ENCODE measurements around the gene SIGLEC10.
"Not testable (repeated sequence)": the region's sequence is repeated elsewhere in the genome, so short reads cannot be mapped to it uniquely, and the experiment has no call there.

SIGLEC10 gene

GRCh38 chr19:51440052-51440451 lies 22.6 kb upstream of the SIGLEC10 start:
- no peak for DNase-seq

DNA sequence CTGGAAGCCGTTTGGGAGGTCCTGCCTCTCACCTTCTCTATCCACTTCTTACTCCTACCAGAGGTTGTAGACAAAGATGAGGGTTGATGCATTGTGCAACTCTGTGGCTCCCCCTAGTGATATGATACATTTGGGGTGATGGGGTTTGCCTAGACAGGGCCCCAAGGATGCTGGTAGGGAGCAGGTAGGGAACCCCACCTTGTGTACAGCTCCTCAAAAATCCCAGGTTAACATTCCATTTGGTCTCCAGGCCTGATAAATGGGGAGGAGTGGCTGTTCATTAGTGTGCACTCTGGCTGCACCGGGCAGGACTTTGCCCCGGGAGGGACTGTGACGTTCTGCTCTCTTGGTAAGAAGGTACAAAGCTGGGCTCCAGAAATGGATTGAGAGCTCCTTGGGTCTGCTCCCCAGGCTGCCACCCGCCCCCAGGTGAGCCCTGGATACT lies 21.6 kb upstream of the SIGLEC10 start:
- DNase-seq, result no peak

DNA sequence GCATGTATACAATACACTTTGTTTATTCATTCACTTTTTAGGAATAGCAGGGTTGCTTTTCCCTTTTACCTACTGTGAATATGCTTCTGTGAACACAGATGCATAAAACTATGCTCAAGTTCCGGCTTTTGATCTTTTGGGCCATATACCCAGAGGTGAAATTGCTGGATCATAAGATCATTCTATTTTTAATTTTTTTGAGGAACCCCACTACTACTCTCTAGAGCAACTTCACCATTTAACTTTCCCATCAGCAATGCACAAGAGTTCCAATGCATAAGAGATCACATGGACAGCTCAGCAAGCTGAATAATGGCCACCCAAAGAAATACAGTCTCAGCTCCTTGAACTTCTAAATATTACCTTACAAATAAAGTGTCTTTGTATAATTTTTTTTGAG lies 17.0 kb upstream of the SIGLEC10 start:
- DNase-seq, result no peak

DNA sequence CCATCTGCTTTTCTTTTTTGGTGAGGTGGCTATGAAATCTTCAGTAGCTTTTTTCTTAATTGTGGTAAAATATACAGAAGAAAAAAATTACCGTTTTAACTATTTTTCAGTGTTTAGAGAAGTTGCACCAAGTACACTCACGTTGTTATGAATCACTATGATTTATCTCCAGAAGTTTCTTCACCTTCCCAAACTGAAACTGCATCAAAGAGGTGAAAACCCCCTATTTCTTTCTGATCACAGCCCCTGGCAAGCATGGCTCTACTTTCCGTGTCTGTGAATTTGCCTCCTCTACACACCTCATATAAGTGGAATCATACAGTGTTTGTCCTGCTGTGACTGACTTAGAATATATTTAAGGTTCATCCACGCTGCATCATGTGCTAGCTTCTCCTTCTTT lies 15.6 kb upstream of the SIGLEC10 start:
- no peak for DNase-seq

GRCh38 chr19:51431124-51431523 lies 13.7 kb upstream of the SIGLEC10 start:
- no peak for DNase-seq

GRCh38 chr19:51430221-51430620 lies 12.8 kb upstream of the SIGLEC10 start:
- no peak for DNase-seq

DNA sequence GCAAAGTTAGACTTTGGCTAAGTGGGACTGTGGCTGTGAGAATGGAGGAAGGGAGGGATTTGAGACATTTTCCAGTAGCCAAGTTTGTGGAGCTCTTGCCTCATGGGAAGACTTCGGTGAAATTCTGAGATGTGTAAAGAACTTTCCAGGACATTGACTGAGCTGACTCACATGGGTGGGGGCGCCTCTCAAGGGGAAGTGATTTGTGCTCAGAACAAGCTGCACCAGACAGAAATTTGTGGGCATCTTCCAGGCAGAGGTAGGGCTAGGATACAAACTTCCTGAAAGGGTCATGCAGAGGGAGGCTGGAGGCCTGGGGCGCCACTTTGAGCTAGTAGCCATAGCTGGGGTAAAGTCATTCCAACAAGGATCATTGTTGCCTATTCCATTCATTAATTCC lies 9.8 kb upstream of the SIGLEC10 start:
- no peak for DNase-seq

- DNase-seq, result no peak
Observed at GRCh38 chr19:51422053-51422448, 4.6 kb upstream of the SIGLEC10 start.

DNA sequence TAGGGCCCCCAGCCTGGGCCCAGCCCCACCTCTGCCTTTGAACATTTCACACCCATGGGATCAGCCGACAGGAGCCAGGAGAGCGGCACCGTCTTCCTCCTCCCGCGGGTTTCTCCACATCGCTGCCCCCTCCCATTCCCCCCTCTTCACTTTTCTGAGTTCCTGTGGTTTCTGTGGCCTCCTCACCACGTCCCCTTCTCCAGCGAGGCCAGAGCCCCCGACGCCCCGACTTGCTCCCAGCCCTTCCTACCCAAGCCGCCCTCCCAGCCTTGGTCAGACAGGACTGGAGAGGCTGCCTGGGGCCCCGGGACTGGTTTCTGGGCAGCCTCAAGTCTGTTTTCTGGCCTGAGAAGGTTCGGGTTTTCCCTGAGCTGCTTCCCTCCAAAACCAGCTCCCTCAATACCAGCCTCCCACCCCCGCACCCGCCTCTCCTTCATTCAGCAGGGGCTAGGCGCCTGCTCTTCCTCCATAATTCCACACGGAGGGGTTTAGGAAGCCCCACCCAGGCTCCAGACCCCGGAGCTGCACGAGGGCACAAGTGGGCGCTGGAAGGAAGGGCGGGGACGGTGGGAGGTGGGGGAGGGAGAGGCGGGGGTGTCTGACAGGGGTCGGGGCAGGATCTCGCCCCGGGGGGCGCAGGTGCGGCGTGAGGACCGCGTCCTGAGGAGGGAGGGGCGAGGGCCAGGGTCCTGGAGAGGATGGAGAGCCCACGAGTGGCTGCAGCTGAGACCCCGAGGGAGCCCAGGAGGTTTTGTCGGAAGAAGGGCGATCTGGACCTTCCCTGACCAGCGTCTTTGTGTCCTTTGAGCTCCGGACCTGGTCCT lies 4.0 kb upstream of the SIGLEC10 start:
- DNase-seq, result no peak

DNA sequence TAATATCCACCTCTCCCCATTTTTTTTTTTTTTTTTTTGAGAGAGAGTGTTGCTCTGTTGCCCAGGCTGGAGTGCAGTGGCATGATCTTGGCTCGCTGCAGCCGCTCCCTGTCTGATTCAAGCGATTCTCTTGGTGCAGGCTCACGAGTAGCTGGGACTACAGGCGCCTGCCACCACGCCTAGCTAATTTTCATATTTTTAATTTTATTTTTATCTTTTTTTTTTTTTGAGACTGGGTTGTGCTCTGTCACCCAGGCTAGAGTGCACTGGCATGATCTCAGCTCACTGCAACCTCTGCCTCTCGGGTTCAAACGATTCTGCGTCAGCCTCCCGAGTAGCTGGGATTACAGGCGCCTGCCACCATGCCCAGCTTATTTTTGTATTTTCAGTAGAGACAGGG lies 3.1 kb upstream of the SIGLEC10 start:
- not testable (repeated sequence) for DNase-seq

- no peak for DNase-seq
Observed at GRCh38 chr19:51418707-51419106, 1.3 kb upstream of the SIGLEC10 start.

DNA sequence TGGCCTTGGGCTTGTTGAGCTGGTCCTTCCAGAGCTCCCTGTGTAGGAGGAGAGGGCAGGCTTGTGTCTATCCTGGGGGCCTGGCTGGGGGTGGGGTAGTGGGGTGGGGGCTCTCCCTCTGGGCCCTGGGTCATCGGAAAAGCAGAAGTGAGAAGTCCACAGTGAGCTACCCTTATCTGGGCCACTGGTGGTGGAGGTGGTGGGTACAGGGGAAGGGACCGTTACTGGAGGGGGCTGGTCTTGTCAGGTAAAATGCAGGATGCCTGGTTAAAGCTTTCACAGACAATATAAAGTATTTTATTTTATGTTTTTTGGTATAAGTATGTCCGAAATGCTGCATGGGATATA lies 342 bp upstream of the SIGLEC10 start:
- no peak for DNase-seq

GRCh38 chr19:51416422-51416821 lies 1.0 kb downstream of the SIGLEC10 start:
- DNase-seq, result not testable (repeated sequence)

- no peak for DNase-seq
Observed at GRCh38 chr19:51415187-51415586, 2.3 kb downstream of the SIGLEC10 start.

DNA sequence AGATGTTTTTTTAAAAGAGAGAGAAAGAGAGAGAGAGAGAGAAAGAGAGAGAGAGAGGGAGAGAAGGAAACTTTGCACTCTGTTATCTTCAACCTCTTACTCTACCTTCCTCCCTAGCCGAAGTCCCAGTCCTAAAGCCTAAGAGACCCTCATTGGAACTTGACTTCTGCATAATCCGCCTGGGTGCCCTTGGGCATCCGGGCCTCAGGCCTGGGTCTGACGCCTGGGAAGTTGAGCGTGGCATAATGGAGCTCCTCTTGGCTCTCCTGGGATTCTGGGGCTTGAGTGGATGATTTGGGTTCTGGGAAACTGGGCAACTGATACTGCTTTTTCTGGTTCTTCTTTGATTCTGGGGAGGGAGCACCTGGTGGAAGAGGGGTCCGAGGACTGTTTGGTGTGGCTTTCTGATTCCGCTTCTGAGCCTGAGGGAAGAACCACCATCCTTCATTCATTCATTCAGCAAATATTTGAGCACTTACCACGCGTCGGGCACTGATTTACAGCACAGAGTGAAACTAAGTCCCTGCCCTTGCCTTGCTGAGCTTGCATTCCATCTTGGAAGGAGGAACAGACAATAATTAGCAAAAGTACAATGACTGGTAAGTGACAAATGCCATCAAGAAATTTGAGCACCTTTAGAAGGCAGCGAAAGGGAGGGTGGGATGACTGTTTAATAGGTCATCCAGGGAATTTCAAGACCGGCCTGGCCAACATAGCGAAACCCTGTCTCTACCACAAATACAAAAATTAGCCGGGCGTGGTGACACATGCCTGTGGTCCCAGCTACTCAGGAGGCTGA lies 6.3 kb downstream of the SIGLEC10 start:
- no peak for DNase-seq

DNA sequence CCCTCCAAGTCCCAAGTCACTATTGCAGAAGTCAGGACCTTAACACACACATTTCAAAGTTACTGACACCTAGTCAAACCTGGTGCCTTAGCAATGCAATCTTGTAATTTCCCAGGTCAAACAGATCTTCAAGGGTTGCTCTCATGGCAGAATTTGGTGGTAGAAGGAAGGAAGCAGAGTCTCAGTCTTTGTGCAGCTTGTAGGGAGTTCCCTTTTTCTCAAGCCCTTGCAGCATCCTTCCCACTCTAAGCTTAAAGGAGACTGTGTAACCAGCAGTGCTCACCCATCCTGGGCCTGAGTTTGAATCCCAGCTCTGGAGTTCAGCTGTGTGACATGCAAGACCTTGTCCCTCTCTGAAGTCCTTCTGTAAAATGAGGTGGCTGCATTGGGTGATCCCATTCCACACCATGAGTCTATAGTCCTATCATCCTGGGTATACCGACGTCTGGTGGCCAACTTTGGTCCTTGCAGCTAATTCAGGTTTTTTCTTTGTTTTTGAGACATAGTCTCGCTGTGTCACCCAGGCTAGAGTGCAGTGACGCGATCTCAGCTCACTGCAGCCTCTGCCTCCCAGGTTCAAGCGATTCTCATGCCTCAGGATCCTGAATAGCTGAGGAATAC lies 9.8 kb downstream of the SIGLEC10 start:
- DNase-seq, result no peak

DNA sequence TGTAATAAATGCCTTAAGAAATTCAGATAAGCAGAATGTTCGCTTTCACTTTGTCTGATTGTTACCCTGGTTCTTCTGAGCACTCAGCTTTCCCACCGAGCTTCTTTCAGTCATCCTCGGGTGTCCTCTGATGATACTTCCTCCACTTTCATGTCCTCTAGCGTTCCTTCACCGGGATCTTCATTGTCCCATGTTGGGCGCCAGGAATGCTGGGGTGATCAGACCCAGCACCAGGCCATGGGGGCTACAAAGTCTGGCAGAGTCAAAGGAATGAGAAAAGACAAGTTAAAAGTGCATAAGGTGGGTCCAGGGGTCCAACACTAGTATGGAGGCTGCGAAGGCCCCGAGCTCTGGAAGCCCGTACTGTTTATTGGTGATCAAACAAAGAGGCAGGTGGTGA lies 15.3 kb downstream of the SIGLEC10 start:
- no peak for DNase-seq

DNA sequence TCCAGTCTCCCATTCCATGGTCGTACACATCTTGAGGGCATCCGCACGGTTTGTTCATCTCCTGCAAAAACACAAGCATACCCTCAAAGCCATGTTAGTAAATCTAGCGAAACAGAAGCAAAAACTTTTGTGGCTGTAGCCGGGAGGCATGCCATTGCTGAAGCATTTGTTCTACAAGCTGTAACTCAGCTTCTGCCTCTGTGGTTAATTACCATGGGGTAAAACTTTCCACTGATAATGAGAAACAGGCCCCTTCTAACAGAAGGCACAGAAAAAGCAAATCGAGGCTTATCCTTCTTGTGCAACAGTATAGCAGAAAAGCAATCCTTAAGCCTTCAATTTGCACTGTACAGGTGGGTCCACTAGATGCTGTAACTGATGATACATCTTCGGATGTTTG lies 17.5 kb downstream of the SIGLEC10 start:
- not testable (repeated sequence) for DNase-seq

- no peak for DNase-seq
Observed at GRCh38 chr19:51399231-51399630, 18.2 kb downstream of the SIGLEC10 start.

DNA sequence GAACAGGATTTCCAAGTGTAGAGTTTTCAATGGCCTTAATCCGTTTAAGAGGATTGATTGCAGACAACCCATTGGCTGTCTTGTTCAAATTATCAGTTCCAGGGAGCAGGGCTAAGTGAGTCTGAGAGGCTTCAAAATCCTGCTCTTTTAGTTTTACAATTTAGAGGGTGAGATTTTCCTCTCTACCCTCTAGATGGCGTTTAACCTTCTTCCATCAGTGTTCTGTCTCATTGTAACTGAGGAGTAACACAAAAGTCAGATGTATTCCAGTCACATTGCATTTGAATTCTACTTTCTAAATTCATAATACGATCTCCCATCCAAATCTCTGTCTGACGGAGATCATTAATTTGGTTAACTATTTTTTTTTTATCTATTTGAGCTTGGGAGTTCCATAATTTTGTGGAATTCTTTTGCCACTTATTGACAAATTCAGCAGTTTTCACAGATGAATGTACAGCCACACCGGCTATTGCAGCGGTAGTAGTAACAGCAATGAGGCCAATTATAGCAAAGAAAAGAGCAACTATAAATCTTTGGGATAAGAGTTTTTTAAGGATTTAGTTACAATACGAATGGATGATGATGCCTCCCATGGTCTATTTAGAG lies 19.2 kb downstream of the SIGLEC10 start:
- no peak for DNase-seq

DNA sequence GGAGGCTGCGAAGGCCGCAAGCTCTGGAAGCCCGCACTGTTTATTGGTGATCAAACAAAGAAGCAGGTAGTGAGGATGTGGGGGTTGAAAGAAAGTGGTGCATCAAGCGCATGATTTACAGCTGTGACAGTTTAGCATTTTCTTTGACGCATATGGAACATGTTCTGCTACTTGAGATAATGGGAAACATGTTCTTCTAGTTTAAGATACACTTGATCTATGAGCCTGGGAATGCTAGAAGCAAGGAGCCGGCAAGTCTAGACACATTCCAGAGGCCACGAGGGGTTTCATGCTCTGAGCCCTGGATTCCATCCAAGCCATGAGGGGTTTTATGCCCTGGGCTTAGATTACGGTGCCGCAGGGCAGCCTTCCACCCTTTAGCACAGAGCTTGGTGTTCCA lies 20.0 kb downstream of the SIGLEC10 start:
- not testable (repeated sequence) for DNase-seq

GRCh38 chr19:51396175-51396574 lies 21.3 kb downstream of the SIGLEC10 start:
- DNase-seq, result no peak

All from NCI-H2081 (cell line).